OCI-M1 (cell line): ENCODE results near the gene TET3.

ENCODE experiments used
- DNase-seq: peaks from one replicate; lab custom pipeline; 2025; lab: John Stamatoyannopoulos, UW

TET3 gene

DNA sequence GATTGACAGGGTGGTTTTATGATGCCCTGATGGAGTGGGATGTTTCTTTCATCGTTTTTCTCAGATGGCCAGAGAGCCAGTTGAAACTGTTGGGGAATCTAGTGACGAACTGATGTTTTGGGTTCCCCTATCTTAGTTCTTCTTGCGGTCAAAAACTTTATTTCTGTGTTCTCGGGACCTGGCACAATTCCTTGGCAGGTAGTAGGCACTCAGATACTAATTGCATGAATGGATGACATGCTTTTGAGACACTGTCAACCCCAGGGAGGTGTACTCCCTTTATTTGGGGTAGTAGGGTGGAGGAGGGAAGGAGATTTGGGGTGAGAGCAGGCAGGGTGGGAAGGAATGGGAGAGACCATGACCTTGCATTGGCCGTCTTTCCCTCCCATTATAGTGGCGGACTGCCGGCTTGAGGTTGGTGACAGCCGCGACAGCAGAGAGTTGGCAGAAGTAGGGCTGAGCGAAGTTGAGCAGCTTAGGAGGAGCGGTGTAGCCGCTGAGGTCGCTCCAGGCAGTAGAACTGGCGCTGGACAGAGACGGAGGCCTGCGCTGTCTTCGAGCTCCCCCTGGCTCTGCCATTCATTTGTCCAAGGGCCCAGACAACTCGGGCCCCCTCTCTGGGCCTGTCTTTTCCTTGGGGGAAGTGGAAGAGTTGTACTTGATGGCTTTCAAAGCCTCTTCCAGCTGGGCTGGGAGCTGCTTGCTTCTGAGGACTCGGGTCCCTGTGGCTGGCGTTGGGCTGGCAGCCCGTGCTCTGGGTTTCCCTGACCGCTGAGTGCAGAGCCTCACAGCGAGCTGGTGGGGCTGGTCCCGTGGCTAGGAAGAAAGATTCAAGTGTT is 2.6 kb downstream of the TET3 start:
- DNase-seq, result peak; percentile 69

- no peak for DNase-seq
Measured at GRCh38 chr2:73987948-73988700, 3.4 kb downstream of the TET3 start.

- DNase-seq, result no peak
Measured at GRCh38 chr2:73989972-73990371, 5.3 kb downstream of the TET3 start.

GRCh38 chr2:73990531-73990930 is 5.8 kb downstream of the TET3 start:
- no peak for DNase-seq

DNA sequence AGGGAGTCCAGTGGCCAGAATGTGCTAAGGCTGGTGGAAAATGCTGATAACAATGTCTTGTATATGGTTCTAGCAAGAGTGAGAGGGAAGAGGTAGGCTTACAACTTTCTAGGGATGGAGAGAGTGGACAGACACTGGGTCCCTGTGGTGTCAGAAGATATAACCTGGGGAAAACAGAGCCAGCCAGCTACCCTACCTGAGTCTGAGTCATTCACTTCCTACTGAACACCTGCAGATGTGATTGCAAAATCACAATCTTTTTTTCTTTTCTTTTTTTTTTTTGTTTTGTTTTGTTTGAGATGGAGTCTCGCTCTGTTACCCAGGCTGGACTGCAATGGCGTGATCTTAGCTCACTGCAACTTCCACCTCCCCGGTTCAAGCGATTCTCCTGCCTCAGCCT is 7.3 kb downstream of the TET3 start:
- DNase-seq, result no peak

GRCh38 chr2:73993376-73993775 is 8.7 kb downstream of the TET3 start:
- DNase-seq, result no peak

- DNase-seq, result no peak
Measured at GRCh38 chr2:73993778-73994177, 9.1 kb downstream of the TET3 start.

DNA sequence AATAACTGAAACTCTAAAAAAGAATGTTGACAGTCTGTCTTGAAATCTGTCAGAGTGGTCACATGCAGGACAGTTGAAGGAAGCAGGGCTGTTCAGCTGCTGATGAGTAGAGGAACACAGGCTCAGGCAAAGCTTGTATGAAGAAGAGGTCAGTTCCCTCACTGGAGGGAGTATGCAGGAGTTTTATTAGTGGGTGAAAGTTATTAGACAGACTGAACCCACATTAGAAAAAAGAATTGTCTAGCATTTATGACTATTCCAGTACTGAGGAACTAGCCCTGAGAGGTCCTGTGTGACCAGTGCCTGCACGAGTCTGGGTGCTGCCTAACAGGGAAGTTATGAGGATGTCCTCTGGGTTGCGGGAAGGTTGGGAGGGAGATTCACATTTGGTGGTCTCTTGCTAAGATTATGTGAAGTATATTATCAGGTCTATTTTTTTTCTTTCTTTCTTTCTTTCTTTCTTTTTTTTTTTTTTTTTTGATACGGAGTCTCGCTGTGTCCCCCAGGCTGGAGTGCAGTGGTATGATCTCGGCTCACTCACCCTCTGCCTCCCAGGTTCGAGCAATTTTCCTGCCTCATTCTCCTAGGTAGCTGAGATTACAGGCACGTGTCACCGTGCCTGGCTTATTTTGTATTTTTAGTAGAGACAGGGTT is 9.6 kb downstream of the TET3 start:
- DNase-seq, result no peak

GRCh38 chr2:73995810-73996209 is 11.1 kb downstream of the TET3 start:
- no peak for DNase-seq

DNA sequence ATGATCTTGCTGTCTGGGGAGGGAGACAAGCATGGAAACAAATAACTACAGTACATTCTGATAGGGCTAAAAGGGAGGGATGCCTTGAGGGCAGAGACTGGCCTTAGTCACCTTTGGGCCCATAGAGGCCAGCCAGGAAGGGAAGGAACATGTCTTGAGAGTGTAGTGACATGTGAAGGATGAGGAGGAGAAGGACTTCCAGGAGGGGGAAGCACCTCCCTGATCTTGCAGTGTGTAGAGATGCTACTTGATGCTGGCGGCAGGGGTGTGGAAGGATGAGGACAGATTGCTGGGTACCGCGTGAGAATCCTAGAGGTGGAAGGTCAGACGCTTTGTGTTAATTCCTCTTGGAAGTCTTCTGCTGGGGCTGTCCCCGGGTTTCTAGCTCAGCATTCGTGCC is 13.1 kb downstream of the TET3 start:
- DNase-seq, result peak; percentile 1

DNA sequence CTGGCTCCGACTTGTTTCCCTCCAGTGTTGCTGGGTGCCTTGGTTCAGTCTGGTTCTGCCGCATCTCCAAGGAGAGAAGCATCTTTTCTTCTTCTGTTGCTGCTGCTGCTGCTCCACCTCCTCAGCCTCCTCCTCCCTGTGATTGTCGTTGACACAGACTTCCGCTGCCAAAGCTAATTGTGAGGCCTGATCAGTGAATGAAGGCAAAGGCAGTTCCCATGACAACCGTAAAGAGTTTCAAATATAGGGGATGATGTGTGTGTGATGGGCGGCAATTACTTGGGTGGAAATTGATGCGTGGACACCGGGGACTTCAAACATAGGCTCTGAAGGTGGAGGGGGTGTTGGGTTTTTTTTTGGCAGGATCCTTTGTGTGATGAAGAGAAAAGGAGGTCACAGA is 13.7 kb downstream of the TET3 start:
- DNase-seq, result no peak

DNA sequence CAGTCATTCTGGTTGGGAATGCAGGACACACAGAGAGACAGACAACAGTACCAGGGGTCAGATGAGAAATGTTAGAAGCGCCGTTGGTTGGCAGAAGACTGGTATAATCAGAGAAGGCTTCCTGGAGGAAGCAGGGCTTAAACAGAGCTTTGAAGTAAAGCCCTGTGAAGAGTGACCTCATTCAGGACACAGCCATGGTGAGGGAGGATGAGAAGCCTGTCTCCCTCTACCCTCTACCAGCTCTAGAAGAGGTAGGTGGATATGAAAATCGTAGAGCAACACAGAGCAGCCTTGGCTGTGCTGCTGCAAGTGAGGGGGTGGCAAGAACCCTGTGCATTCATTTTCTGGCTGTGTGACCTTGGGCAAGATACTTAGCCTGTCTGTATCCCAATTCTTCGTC is 14.2 kb downstream of the TET3 start:
- DNase-seq, result no peak

- DNase-seq, result no peak
Measured at GRCh38 chr2:73999881-74000597, 15.3 kb downstream of the TET3 start.

- DNase-seq, result no peak
Measured at GRCh38 chr2:74000666-74001065, 16.0 kb downstream of the TET3 start.

DNA sequence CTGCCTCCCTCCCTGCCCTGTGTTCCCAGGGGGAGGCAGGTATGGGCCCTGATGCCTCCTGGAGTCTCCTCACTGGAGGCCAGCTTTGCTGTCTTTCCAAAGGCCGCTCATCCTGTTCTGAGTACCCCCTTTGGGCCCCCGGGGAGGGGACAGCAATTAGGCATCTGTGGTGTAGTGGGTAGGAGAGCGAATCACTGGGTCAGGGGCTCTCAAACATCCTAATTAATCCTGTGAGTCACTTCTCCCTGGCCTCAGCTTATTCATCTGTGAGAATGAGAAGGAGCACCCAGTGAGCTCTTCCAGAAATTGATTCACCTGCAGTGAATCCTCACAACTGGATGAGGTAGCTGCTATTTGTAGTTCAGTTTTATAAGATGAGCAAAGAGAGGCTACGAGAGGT is 16.4 kb downstream of the TET3 start:
- no peak for DNase-seq

DNA sequence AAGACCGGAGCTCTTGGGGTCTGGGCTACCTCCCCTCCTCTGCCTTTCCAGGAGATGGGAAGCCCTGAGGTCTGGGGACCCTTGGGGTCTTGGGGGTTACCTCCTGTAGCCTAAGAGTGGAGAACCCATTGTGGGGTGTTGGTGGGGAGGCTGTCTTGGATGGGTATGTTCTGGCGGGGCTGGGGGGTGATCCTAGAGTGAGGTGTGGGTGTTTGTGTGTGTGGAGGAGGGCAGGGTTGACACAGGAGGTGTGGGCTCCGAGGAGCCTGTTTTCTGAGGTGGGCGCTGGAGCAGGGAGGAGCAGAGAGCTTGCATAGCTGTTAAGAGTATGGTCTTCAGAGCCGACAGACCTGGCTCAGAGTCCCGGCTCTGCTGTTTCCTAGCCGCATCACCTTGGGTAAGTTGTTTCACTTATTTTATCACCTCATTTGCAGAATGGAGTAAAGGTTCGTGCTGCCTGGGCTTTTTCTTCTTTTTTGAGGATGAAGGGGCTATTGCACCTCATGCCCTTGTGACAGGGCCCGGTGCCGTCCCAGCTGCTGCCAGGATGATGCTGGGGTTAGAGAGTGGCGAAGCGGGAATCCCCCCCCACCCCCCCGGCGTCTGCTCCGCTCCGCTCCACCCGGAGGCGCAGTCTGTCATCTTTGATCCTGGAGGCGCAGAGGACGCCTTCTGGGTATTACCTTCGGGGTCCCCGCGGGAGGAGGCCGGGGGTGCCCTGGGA is 17.2 kb downstream of the TET3 start:
- no peak for DNase-seq

- peak; percentile 86 for DNase-seq
Measured at GRCh38 chr2:74002505-74003421, 18.1 kb downstream of the TET3 start.

- peak; percentile 40 for DNase-seq
Measured at GRCh38 chr2:74003494-74004211, 18.9 kb downstream of the TET3 start.

GRCh38 chr2:74004212-74005182 is 19.8 kb downstream of the TET3 start:
- no peak for DNase-seq
